Measurements from ENCODE around the gene BDKRB2.

The BDKRB2 gene

GRCh38 chr14:96280104-96280503 is 75.5 kb downstream of the BDKRB2 start:
- TF ChIP-seq CTCF (IDR thresholded peaks at IDR 0.05; ENCODE audit: low read depth, low read length), result no peak
- no peak for DNase-seq (ENCODE audit: extremely low read depth, low read depth)

- TF ChIP-seq CTCF (IDR thresholded peaks at IDR 0.05; ENCODE audit: low read depth, low read length), result no peak
- no peak for DNase-seq (ENCODE audit: extremely low read depth, low read depth)
Observed at GRCh38 chr14:96281486-96281885, 76.8 kb downstream of the BDKRB2 start.

- no peak for DNase-seq (ENCODE audit: extremely low read depth, low read depth)
- TF ChIP-seq CTCF (IDR thresholded peaks at IDR 0.05; ENCODE audit: low read depth, low read length), result no peak
Observed at GRCh38 chr14:96284008-96284407, 79.4 kb downstream of the BDKRB2 start.

GRCh38 chr14:96284430-96284829 is 79.8 kb downstream of the BDKRB2 start:
- no peak for DNase-seq (ENCODE audit: extremely low read depth, low read depth)
- no peak for TF ChIP-seq CTCF (IDR thresholded peaks at IDR 0.05; ENCODE audit: low read depth, low read length)

GRCh38 chr14:96285667-96286066 is 81.0 kb downstream of the BDKRB2 start:
- DNase-seq (ENCODE audit: extremely low read depth, low read depth), result no peak
- no peak for TF ChIP-seq CTCF (IDR thresholded peaks at IDR 0.05; ENCODE audit: low read depth, low read length)

GRCh38 chr14:96286251-96286650 is 81.6 kb downstream of the BDKRB2 start:
- TF ChIP-seq CTCF (IDR thresholded peaks at IDR 0.05; ENCODE audit: low read depth, low read length), result no peak
- DNase-seq (ENCODE audit: extremely low read depth, low read depth), result no peak

GRCh38 chr14:96287856-96288255 is 83.2 kb downstream of the BDKRB2 start:
- DNase-seq (ENCODE audit: extremely low read depth, low read depth), result no peak
- TF ChIP-seq CTCF (IDR thresholded peaks at IDR 0.05; ENCODE audit: low read depth, low read length), result no peak

Data from AG09319 (cell line).